GM18858 (cell line): Measurements from ENCODE around the gene CD8B2.
"Not testable (repeated sequence)": the region's sequence is repeated elsewhere in the genome, so short reads cannot be mapped to it uniquely, and the experiment has no call there.

Experiments used
- ATAC-seq: cut with Tn5 transposase; IDR thresholded peaks from one replicate; pipeline ENCODE4 v1.9.1; 2021; ENCODE audit not compliant: unreplicated experiment

CD8B2 gene

DNA sequence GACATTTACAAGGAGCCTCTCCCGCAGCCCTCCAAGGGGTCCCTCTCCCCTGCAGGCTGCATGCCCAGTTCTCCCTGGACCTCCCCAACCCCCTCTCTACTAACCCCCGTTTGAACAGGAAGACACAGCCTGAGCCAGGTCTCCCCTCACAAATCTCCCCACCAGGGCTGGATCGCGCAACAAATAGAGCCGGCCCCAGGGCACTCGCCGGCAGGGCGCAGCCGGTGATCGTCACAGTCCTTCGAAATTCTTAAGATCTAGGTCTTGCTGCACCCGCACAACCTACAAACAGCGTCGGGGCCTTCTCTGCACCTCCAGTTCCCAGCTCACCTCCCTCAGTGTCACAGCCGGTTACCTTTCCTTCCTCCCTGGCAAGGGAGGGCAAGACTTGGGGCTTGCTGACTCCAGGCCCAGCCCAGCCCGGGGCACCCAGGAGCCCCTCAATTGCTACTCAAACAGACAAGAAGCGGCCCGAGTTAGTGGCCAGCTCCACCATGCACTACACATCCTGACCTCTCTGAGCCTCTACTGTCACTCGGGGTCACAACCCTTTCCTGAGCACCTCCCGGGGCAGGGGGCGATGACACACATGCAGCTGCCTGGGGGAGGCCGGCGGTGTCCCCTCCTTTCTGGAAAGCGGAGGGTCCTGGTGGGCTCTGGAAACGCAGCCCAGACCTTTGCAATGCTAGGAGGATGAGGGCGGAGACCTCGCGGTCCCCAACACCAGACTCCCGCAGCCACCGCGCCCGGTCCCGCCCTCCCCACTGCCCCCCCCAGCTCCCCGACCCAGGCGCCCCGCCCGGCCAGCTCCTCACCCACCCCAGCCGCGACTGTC is at the start of gene CD8B2:
CD8B2 (plus strand) TSS at position 814 of the 835 bp plus-strand sequence. CDS start 63 bp downstream, outside the sequence.
- ATAC-seq = not testable (repeated sequence)

DNA sequence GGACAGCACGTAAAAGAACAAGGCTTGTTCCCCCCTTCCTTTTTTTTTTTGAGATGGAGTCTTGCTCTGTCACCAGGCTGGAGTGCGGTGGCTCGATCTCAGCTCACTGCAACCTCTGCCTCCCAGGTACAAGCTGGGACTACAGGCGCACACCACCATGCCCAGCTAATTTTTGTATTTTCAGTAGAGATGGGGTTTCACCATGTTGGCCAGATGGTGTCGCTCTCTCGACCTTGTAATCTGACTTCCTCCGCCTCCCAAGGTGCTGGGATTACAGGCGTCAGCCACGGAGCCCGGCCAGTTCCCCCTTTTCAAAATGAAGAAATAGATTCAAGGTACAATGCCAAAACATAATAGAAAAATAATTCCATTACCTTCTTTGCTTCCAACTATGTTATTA is 25.3 kb upstream of the CD8B2 start:
- ATAC-seq = not testable (repeated sequence)

DNA sequence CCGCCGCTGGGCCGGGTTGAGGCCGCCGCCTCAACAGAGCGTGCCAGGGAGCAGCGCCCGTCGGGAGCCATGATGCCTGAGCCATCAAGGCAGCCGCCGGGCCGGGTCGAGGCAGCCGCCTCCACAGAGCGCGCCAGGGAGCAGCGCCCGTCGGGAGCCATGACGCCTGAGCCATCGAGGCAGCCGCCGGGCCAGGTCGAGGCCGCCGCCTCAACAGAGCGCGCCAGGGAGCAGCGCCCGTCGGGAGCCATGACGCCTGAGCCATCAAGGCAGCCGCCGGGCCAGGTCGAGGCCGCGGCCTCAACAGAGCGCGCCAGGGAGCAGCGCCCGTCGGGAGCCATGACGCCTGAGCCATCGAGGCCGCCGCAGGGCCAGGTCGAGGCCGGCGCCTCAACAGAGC is 19.6 kb upstream of the CD8B2 start:
- ATAC-seq = not testable (repeated sequence)

- ATAC-seq = not testable (repeated sequence)
Measured at GRCh38 chr2:106468107-106468506, 19.1 kb upstream of the CD8B2 start, which contains the start of gene RGPD3. Gene RGPD3, minus strand, starts transcription at chr2:106468413. Its CDS starts 125 bp downstream, at chr2:106468288.

DNA sequence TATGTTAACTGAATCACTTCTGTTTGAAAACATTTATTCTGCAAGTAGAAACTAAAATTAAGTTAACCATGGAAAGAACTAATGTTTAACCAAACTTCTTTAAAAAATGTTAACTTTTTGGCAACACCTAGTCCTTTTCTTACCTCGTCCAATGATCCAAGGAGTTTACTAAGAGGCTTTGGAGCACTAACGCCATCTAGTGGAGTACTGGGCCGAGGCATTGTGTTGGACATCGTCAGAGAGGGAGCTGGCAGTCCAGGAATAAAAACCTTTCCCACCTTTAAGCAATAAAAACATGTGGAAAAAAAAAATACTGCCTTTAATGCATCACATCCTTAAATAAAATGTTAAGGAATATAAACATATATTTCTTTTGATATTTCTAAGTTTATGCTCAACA is 16.5 kb upstream of the CD8B2 start:
- ATAC-seq = not testable (repeated sequence)

DNA sequence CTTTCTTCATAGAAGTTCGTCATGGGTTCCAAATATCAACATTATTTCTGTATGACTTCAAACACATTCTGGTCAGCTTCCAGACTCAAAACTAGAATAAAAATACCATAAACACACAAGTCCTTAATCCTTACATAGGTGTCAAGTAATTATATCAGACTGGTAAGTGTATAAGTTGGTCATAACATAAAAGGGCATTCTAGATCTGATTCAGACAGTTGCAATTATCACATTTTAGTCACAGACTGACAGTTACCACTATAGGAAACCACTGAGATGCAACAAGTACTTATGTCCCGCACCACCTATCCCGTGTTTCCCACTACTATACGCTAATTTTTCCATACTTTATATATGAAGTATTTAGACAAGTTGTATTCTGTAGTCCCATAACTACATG is 9.5 kb upstream of the CD8B2 start:
- not testable (repeated sequence) for ATAC-seq

- not testable (repeated sequence) for ATAC-seq
Measured at GRCh38 chr2:106479563-106479962, 7.6 kb upstream of the CD8B2 start.

DNA sequence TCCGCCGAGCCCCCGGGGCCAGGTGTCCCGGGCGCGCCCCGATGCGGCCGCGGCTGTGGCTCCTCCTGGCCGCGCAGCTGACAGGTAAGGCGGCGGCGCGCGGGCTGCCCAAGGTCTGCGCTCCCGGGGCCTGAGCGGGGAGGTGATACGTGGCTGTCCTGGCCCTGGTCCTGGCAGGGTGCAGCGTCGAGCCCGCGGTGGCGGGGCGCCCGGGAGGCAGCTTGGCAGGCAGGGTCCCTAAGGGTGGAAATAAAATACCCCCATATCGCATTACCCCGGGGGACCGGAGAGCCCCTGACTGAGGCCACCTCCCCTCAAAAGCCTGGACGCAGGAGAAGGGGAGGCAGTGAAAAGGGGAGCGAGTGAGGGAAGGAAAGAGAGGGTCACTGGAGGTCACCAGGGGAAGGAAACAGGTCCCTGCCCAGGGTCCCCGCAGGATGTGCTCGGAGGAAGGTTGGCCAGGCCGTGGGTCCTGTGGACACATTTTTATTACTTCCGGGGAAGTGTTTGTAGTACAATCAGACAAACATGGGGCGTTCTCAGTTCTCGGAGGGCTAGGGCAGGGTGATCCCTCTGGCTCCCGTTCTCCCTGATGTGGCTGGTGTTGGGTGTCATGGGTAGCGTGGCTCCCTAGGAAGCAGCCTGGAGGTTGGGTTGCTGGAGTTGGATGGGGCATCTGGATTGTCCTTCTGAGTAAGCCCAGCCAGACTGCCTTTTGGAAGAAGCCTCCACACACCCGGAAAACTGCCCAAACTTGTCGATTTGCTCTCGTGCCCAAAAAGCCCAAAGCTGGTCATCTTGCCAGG is 425 bp downstream of the CD8B2 start:
- not testable (repeated sequence) for ATAC-seq

DNA sequence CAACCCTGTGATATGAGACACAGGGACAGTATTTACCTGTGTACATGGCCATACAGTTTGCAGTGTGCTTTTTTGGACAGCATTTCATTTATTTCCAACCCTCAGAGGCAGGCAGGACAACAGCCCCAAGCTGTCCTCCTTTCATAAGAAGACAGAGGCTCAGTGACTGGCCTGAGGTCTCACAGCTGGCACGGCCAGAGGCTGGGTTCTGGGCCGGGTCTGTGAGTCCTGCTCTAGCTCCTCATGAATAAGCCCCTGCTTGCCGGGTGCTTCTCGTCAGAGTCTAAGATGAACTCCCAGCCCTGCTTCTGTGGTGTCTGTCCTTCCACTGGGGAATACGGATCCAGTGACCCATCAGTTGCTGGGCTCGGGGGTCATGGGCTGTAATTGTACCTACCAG is 2.5 kb downstream of the CD8B2 start:
- ATAC-seq = not testable (repeated sequence)

GRCh38 chr2:106492399-106492798 is 5.2 kb downstream of the CD8B2 start:
- ATAC-seq = not testable (repeated sequence)

DNA sequence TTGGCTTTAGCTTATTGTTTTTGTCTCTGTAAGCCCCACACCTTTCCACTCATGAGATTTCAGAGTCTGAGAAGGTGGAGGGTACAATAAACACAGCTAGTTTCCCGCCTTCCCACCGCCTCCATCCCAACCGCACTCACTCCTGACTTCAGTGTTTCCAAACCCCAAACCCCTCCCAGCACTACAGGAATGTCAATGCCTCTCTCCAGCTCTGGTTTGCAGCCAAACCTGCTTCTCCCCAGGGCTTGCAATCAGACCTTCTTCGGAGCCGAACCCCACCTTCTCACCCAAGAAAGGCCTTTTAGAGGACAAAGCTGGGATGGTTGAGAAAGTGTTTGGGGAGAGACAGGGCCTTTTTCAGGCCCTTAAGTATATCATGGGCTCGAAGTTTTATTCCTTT is 5.7 kb downstream of the CD8B2 start:
- ATAC-seq = not testable (repeated sequence)

DNA sequence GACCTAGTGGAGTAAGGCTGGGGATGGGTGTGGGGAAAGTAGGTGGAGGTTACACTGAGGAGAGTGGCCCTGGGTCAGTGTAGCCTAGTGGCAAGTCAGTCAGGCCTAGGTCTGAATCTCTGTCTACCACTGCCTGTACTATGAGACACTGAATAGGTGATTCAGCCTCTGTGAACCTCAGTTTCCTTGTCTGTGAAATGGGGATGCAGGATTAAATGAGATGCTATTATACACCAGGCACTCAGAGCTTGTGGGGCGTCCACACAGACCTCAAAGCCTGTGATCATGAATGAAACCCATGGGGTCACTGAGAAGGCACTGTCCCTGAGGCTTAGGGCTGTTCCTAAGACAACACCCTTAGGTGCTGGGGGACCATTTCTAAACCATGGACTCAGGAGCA is 11.4 kb downstream of the CD8B2 start:
- ATAC-seq = not testable (repeated sequence)

- ATAC-seq = not testable (repeated sequence)
Measured at GRCh38 chr2:106500350-106500749, 13.2 kb downstream of the CD8B2 start.

GRCh38 chr2:106502351-106502750 is 15.2 kb downstream of the CD8B2 start:
- not testable (repeated sequence) for ATAC-seq

GRCh38 chr2:106504192-106504591 is 17.0 kb downstream of the CD8B2 start:
- ATAC-seq = not testable (repeated sequence)

DNA sequence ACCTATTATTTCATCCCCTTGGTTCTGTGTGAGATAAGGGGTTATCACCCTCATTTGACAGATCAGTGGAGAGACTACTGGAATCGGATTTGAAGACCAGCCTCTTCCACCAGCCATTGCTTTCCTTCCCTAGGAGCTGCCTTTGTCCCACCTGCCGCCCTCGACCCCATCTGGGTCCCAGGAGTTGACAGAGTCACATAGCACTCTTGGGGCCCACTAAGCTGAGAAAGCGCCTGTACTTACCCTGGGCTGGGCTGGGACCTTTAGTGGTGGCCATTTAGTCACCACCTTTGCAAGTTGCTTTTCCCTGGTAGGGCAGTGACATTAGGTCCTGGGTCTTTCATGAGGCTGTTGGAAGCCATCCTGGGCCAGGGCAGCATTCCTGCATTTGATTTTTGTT is 17.6 kb downstream of the CD8B2 start:
- ATAC-seq = not testable (repeated sequence)

GRCh38 chr2:106506002-106506687 is 19.0 kb downstream of the CD8B2 start:
- ATAC-seq = not testable (repeated sequence)

- not testable (repeated sequence) for ATAC-seq
Measured at GRCh38 chr2:106508660-106509373, 21.7 kb downstream of the CD8B2 start.

DNA sequence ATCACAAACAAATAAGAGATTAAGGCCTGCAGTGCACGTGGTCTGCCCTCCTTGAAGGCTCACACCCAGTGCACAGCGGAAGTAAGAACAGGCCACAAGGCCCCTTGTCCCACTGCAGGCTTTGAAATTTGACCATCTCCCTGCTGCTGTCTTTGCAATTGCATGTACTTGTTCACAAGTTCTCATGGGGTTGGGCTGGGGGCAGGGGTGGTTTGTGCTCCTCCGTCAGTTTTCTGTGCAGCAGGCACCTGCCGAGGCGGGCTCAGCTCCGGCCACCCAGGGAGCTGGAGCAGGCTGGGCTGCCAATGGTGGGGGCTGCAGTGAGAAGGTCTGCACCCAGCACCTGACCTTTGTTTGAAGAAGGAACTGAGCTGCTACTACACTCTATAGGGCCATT is 22.2 kb downstream of the CD8B2 start:
- ATAC-seq = not testable (repeated sequence)

DNA sequence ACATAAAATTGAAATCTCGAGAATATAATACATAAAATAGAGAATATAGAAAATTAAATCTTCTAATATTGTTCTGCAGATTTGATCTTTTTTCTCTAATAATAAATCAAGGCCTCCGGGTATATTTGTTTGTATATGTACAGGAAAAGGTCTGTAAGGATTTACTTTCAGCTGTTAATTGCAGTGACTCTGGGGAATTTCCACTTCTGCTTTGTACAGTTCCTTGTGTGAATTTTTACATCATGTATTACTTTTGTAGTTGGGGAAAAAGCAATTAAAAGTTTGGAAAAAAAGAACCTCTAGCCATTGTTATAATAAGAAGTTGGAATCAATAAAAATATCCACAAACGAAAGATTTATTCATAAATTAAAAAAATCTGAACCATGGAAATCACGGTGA is 23.6 kb downstream of the CD8B2 start:
- ATAC-seq = not testable (repeated sequence)
